ENCODE data around the gene DAPK2. TPM values are rescaled to one million over a fixed set of nuclear protein-coding genes. Genes with fewer than 3 reads are reported as not detected.

DAPK2 gene
- total RNA-seq, 1 donor from 2014 or later, result 0.52 TPM

- no peaks in the 10 kb centered on the region for H3K9me3 Mint-ChIP-seq (ENCODE audit: unreplicated experiment)
- H3K4me1 Mint-ChIP-seq (ENCODE audit: low read depth, unreplicated experiment), result peaks cover 5% of the 10 kb centered on the region
- no peak overlapping the region for H3K27ac Mint-ChIP-seq (ENCODE audit: unreplicated experiment)
- Histone ChIP-seq H3K4me2 (ENCODE audit: low read length) (no peak overlapping the region), H3K79me2 (ENCODE audit: insufficient read depth, low read length) (no peaks in the 10 kb centered on the region), H3K36me3 (ENCODE audit: insufficient read depth, low read length) (no peaks in the 10 kb centered on the region), H3K4me3 (ENCODE audit: insufficient read depth, low read depth, low read length) (no peak overlapping the region), H2AFZ (ENCODE audit: low read depth, low read length) (no peak overlapping the region), H4K20me1 (ENCODE audit: insufficient read depth, low read length) (no peaks in the 10 kb centered on the region), H3K9me3 (ENCODE audit: insufficient read depth, low read depth, low read length) (no peaks in the 10 kb centered on the region), H3K27ac (ENCODE audit: low read depth, low read length) (no peak overlapping the region), H3K4me1 (ENCODE audit: insufficient read depth, low read length) (no peaks in the 10 kb centered on the region), H3K9ac (ENCODE audit: low read length) (no peak overlapping the region), H3K27me3 (ENCODE audit: insufficient read depth, low read length) (no peaks in the 10 kb centered on the region)
- DNase-seq (ENCODE audit: low read depth) (no peak), FAIRE-seq (no peak)
- H3K27me3 Mint-ChIP-seq (ENCODE audit: low read depth, unreplicated experiment), result peaks cover 23% of the 10 kb centered on the region
- no peaks in the 10 kb centered on the region for H3K36me3 Mint-ChIP-seq (ENCODE audit: low read depth, unreplicated experiment)
- TF ChIP-seq CTCF (IDR thresholded peaks at IDR 0.05; ENCODE audit: insufficient read depth, low read depth, low read length) (no peak), EZH2 (IDR thresholded peaks at IDR 0.05; ENCODE audit: insufficient read depth, low read length) (no peak)
- no peak overlapping the region for H3K4me3 Mint-ChIP-seq (ENCODE audit: unreplicated experiment)
Observed at GRCh38 chr15:63979262-63979793, 67.0 kb downstream of the DAPK2 start.

GRCh38 chr15:63978511-63979261 is 67.6 kb downstream of the DAPK2 start:
- peaks cover 18% of the 10 kb centered on the region for H3K27me3 Mint-ChIP-seq (ENCODE audit: low read depth, unreplicated experiment)
- no peak overlapping the region for H3K27ac Mint-ChIP-seq (ENCODE audit: unreplicated experiment)
- Histone ChIP-seq H3K9me3 (ENCODE audit: insufficient read depth, low read depth, low read length) (no peaks in the 10 kb centered on the region), H4K20me1 (ENCODE audit: insufficient read depth, low read length) (no peaks in the 10 kb centered on the region), H3K27ac (ENCODE audit: low read depth, low read length) (no peak overlapping the region), H3K4me3 (ENCODE audit: insufficient read depth, low read depth, low read length) (no peak overlapping the region), H3K27me3 (ENCODE audit: insufficient read depth, low read length) (no peaks in the 10 kb centered on the region), H3K79me2 (ENCODE audit: insufficient read depth, low read length) (no peaks in the 10 kb centered on the region), H3K4me1 (ENCODE audit: insufficient read depth, low read length) (peaks cover under 1% of the 10 kb centered on the region), H3K9ac (ENCODE audit: low read length) (no peak overlapping the region), H2AFZ (ENCODE audit: low read depth, low read length) (no peak overlapping the region), H3K4me2 (ENCODE audit: low read length) (no peak overlapping the region), H3K36me3 (ENCODE audit: insufficient read depth, low read length) (no peaks in the 10 kb centered on the region)
- FAIRE-seq (no peak), DNase-seq (ENCODE audit: low read depth) (no peak)
- H3K36me3 Mint-ChIP-seq (ENCODE audit: low read depth, unreplicated experiment), result no peaks in the 10 kb centered on the region
- no peak overlapping the region for H3K4me3 Mint-ChIP-seq (ENCODE audit: unreplicated experiment)
- peaks cover 5% of the 10 kb centered on the region for H3K4me1 Mint-ChIP-seq (ENCODE audit: low read depth, unreplicated experiment)
- no peaks in the 10 kb centered on the region for H3K9me3 Mint-ChIP-seq (ENCODE audit: unreplicated experiment)
- no peak for TF ChIP-seq EZH2 (IDR thresholded peaks at IDR 0.05; ENCODE audit: insufficient read depth, low read length)
- no peak for TF ChIP-seq CTCF (IDR thresholded peaks at IDR 0.05; ENCODE audit: insufficient read depth, low read depth, low read length)

GRCh38 chr15:63977119-63977518 is 69.2 kb downstream of the DAPK2 start:
- H3K27me3 Mint-ChIP-seq (ENCODE audit: low read depth, unreplicated experiment), result peaks cover 15% of the 10 kb centered on the region
- Histone ChIP-seq H3K4me1 (ENCODE audit: insufficient read depth, low read length) (peaks cover 9% of the 10 kb centered on the region), H3K9ac (ENCODE audit: low read length) (no peak overlapping the region), H3K4me3 (ENCODE audit: insufficient read depth, low read depth, low read length) (no peak overlapping the region), H3K27me3 (ENCODE audit: insufficient read depth, low read length) (no peaks in the 10 kb centered on the region), H3K4me2 (ENCODE audit: low read length) (no peak overlapping the region), H3K9me3 (ENCODE audit: insufficient read depth, low read depth, low read length) (no peaks in the 10 kb centered on the region), H4K20me1 (ENCODE audit: insufficient read depth, low read length) (no peaks in the 10 kb centered on the region), H3K36me3 (ENCODE audit: insufficient read depth, low read length) (no peaks in the 10 kb centered on the region), H3K27ac (ENCODE audit: low read depth, low read length) (no peak overlapping the region), H2AFZ (ENCODE audit: low read depth, low read length) (no peak overlapping the region), H3K79me2 (ENCODE audit: insufficient read depth, low read length) (no peaks in the 10 kb centered on the region)
- no peaks in the 10 kb centered on the region for H3K36me3 Mint-ChIP-seq (ENCODE audit: low read depth, unreplicated experiment)
- H3K4me1 Mint-ChIP-seq (ENCODE audit: low read depth, unreplicated experiment), result peaks cover 8% of the 10 kb centered on the region
- no peak for TF ChIP-seq EZH2 (IDR thresholded peaks at IDR 0.05; ENCODE audit: insufficient read depth, low read length)
- TF ChIP-seq CTCF (IDR thresholded peaks at IDR 0.05; ENCODE audit: insufficient read depth, low read depth, low read length), result no peak
- no peaks in the 10 kb centered on the region for H3K9me3 Mint-ChIP-seq (ENCODE audit: unreplicated experiment)
- H3K4me3 Mint-ChIP-seq (ENCODE audit: unreplicated experiment), result no peak overlapping the region
- FAIRE-seq (no peak), DNase-seq (ENCODE audit: low read depth) (no peak)
- H3K27ac Mint-ChIP-seq (ENCODE audit: unreplicated experiment), result no peak overlapping the region
